ENCODE results near the gene PGBD2.
"Not testable (repeated sequence)": the region's sequence is repeated elsewhere in the genome, so short reads cannot be mapped to it uniquely, and the experiment has no call there.

PGBD2 gene, protein sequence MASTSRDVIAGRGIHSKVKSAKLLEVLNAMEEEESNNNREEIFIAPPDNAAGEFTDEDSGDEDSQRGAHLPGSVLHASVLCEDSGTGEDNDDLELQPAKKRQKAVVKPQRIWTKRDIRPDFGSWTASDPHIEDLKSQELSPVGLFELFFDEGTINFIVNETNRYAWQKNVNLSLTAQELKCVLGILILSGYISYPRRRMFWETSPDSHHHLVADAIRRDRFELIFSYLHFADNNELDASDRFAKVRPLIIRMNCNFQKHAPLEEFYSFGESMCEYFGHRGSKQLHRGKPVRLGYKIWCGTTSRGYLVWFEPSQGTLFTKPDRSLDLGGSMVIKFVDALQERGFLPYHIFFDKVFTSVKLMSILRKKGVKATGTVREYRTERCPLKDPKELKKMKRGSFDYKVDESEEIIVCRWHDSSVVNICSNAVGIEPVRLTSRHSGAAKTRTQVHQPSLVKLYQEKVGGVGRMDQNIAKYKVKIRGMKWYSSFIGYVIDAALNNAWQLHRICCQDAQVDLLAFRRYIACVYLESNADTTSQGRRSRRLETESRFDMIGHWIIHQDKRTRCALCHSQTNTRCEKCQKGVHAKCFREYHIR

DNA sequence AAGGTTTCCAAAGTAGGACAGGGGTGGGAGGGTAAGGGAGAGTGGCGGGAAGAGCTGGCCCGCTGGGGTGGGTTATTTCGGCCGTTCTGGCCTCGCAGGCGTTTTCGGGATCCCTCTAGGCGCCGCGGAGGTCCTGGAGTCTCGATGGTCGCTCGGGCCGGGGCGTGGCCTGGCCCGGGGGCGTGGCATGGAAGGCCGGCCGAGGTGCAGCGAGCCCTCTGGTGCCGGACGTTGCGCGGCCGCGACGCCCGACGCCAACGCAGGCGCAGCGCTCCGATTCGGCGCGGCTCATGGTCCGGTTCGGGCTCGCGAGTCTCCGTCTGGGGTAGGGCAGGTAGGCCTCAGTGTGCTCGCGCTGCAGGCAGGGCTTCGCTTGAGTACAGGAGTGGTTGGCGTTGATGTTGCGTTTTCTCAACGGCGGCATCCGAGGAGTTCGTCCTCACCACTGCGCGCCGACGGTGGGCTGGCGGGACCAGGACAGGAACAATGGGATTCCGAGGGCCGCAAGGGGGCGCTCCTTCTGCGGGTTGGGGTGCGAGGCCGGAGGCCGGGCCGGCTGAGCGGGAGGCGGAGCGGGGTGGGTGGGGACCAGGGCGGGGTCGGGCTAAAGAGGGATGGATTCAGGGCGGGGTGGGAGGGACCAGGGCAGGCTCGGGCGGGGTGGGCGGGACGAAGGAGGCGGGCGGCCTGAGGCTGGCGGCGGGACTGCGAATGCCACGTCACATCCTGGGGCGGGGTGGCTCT lies at the start of gene PGBD2:
TSS of gene PGBD2 (plus strand) at position 227 of the 744 bp plus-strand sequence. CDS start 7,628 bp downstream, outside the sequence.
- in situ Hi-C loops (cut with HindIII; ENCODE audit: low sequenced_read_pairs), result no loop called here

GRCh38 chr1:248857201-248857600 lies 48.8 kb upstream of the PGBD2 start:
- in situ Hi-C loops (cut with HindIII; ENCODE audit: low sequenced_read_pairs), result no loop called here

GRCh38 chr1:248857749-248858095 lies 48.3 kb upstream of the PGBD2 start:
- in situ Hi-C loops (cut with HindIII; ENCODE audit: low sequenced_read_pairs), result no loop called here

DNA sequence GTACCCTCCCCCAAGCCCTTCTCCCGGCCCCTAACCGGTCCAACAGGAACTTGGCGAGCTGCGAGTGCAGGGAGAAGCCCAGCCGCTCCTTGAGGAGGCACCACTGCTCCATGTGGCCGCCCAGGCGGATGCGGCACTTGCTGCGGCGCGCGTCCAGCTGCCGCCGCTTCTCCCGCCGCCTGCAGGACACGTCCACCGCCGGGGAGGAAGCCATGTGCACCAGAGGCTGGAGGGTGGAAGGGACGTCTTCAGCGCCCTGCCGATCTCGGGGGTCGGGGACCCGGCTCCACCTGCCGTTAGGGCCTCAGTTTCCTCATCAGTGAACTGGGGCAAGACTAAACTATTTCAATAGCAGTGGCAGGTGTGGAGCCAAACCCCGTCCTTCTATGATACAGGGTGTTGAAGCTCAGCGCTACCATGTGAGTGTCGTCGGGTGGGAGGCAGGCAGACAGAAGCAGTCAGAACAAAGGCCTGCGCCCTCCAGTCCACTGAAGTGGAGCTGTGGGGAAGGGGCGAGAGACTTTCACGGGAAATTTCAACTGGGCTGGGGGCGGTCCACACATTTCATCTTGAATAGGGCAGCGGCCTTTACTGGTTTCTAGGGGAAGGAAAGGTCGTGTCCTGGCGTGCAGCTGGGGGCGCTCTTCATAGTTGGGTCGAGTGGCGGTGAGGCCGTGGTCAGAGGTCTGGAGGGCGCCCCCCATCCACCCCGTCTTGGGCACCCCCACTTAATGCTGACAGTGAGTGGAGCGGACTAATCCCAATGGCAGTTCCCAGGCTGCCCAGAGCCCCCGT lies 47.7 kb upstream of the PGBD2 start:
- in situ Hi-C loops (cut with HindIII; ENCODE audit: low sequenced_read_pairs), result no loop called here

DNA sequence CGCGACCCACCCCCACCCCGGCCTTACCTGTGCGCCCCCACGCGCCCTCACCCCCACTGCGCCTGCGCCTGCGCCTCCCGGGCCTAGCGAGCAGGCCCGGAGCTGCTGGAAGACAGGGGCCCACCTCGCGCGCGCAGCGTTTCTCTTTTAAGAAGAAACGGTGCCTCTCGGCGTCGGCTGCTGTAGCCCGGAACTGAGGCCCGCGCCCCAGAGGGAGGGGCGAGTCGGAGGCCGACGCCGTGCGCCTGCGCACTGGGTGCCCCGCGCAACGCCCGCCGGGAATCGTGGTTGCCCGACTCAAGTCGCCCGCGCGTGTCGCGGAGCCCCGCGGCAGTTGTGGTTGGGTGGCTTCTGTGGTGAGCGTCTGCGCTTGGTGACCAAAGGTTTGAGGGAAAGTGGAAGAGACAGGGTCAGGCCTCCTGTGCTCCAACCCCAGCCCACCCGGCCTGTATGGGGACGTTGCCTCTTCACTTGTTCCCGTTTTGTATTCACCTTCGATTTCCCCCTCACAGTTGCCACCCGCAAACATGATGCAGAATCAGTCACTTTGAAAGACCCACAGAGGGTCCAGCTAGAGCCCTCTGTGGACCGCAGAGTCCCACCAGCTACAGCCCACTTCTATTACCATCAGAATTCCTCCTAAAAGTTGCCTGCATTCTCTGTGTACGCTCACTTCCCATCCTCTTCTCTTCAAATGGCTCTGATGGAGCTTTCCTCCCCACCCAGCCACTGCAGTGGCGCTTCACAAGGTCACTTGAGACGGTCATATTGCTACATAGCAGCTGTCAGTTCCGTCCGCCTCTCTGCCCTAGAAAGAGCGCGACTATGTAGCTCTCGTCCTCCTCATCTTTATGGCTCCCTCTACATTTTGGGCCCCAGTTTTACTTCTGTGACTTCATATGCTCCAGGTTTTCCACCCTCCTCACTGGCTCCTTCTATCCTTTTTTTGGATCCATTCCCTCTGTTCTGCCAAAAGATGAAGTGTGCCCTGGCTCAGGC lies 46.8 kb upstream of the PGBD2 start, which contains the start of gene ZNF692:
TSS of gene ZNF692 (minus strand) at position 195 of the 999 bp plus-strand sequence. CDS start 776 bp downstream, outside the sequence.
- in situ Hi-C loops (cut with HindIII; ENCODE audit: low sequenced_read_pairs), result no loop called here

- in situ Hi-C loops (cut with HindIII; ENCODE audit: low sequenced_read_pairs), result no loop called here
Observed at GRCh38 chr1:248860007-248860406, 46.0 kb upstream of the PGBD2 start.

GRCh38 chr1:248861616-248862015 lies 44.4 kb upstream of the PGBD2 start:
- in situ Hi-C loops (cut with HindIII; ENCODE audit: low sequenced_read_pairs), result no loop called here

- in situ Hi-C loops (cut with HindIII; ENCODE audit: low sequenced_read_pairs), result no loop called here
Observed at GRCh38 chr1:248862695-248862997, 43.4 kb upstream of the PGBD2 start.

DNA sequence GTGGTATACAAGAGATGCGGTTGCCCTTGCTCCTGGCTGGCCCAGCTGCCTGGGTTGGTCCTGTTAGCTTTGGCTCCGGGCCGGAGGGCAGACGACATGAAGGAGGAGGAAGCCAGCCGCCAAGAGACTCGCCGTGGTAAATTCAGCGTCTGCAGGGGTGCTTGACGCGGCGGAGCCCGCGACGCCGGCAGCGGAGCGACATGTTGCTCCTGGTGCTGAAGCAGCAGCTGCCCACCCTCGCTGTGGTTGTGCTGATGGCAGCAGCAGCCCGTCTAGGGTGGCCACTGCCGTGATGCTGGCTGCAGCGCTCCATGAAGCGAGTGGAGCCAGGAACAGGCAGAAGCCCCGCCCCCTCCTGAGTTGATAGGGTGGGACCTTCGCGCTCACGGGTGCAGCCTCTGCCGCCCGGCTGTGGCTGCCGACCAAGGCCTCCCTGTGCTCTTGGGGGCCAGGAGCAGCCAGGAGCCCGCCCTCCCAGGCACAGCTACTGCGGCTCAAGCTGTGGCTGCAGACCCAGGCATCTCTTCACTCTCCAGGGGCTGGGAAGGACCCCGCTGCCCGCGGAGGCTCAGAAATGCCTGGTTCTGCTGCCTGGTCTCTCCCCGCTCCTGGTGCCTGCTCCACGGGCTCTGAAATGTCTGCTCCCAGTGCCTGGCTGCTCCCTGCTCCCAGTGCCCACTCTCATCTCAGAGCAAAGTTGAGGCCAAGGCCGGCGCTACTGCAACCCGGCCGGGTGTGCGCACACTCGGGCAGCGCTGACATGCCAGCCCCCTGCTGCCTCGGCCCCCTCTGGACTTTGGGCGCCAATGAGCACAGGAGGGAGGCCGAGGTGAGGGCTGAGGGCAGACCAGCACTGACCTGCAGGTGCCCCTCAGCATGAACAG lies 42.8 kb upstream of the PGBD2 start:
- in situ Hi-C loops (cut with HindIII; ENCODE audit: low sequenced_read_pairs), result no loop called here

DNA sequence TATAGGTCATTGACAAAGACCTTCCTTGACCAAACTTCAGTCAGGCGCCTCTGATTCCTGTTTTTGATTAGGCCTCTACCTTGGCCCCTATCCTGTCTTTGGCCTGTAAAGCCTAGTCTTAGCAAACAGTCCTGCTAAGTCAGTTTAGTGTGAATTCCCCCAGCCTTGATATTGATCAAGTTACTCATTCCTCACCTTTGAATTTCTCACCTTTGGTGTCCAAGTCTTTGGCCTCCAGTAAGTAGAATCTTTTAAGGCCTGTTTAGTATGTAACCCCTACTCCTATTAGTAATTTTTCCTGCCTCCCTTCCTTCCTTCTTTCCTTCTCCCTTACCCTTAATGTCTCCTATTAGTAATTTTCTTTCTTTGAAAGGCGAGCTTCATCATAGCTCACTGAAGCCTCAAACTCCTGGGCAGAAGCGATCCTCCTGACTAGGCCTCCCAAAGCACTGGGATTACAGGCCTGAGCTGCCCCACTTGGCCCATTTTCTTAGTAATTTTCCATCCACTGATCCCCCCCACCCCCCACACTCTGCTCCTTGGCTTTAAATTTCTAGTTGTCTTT lies 34.1 kb upstream of the PGBD2 start:
- in situ Hi-C loops (cut with HindIII; ENCODE audit: low sequenced_read_pairs), result no loop called here

DNA sequence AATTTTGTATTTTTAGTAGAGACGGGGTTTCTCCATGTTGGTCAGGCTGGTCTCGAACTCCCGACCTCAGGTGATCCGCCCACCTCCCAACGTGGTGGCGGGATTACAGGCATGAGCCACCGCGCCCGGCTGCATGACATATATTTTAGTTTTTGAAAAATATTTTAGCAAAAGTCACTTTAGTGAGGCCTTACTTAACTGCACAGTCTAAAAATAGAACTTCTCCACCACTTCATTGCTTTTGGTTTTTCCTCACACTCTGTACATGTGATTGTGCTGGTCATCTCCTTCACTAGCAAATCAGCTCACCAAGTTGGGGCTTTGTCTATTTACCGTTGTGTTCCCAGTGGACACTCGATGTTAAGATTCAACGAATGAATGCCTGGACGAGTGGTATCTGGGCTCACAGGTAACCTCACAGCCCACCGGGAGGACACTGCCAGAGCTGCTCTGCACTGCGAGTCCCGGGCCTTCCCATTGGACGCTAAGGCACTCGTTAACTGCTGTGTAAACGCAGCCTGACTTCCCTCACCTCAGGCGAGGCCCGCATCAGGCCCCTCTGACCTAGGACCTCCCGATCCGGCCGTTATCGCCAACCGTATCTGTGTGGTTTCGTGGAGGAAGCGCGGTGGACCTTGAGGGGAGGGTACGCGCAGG lies 33.2 kb upstream of the PGBD2 start:
- in situ Hi-C loops (cut with HindIII; ENCODE audit: low sequenced_read_pairs), result no loop called here

DNA sequence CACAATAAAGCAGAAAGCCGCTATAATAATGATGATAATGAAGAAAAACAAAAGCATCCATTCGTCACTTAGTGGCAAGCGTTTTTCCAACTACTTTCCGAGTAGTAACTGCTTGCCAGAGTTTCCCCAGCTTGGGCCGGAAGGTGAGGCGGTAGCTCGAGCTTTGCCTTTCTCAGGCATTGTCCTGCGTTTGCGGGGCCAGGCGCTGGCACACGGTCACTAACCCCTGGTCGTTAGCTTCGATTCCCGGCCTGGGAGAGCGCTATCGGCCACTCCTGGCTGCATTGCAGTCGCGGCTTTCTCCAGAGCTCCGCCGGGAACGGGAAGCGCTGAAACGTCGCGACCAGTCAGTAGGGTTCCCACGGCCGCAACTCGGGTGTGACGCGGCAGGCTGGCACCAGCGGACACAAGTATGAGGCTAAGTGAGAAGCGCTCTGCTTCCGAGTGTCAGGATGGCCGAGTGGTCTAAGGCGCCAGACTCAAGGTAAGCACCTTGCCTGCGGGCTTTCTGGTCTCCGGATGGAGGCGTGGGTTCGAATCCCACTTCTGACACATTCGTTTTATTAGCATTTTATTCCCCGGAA lies 32.5 kb upstream of the PGBD2 start:
- in situ Hi-C loops (cut with HindIII; ENCODE audit: low sequenced_read_pairs), result no loop called here

GRCh38 chr1:248873993-248874533 lies 32.0 kb upstream of the PGBD2 start:
- in situ Hi-C loops (cut with HindIII; ENCODE audit: low sequenced_read_pairs), result no loop called here

- in situ Hi-C loops (cut with HindIII; ENCODE audit: low sequenced_read_pairs), result no loop called here
Observed at GRCh38 chr1:248881261-248881660, 24.8 kb upstream of the PGBD2 start.

GRCh38 chr1:248882427-248882826 lies 23.6 kb upstream of the PGBD2 start:
- in situ Hi-C loops (cut with HindIII; ENCODE audit: low sequenced_read_pairs), result not testable (repeated sequence)

GRCh38 chr1:248884632-248885295 lies 21.3 kb upstream of the PGBD2 start:
- in situ Hi-C loops (cut with HindIII; ENCODE audit: low sequenced_read_pairs), result no loop called here

DNA sequence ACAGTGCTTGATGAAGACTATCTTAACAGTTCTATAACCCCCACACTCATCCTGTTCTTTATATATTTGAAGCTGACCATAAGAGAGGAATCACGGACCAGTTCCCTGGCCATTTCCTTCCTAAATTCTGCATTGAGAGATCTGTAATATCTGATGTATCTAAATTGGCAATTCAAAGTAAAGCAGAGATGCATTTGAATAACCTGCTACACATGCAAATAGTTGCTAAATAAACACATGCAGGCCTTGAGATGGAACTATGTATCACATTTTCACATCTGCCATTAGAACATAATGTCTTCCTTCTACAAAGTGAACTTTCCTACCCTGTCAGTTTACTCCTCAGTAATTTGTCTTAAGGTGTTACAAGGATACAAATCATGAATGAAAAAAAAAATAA lies 20.4 kb upstream of the PGBD2 start:
- in situ Hi-C loops (cut with HindIII; ENCODE audit: low sequenced_read_pairs), result no loop called here
